HG02642 (cell line): Measurements from ENCODE around the gene NOTCH4.

ENCODE experiments used
- ATAC-seq: cut with Tn5 transposase; IDR thresholded peaks from one replicate; pipeline ENCODE4 v1.9.1; 2021; ENCODE audit warnings: mild to moderate bottlenecking; ENCODE audit not compliant: unreplicated experiment, poor library complexity

NOTCH4 gene

GRCh38 chr6:32147401-32148132 is 76.3 kb downstream of the NOTCH4 start:
- no peak for ATAC-seq

- no peak for ATAC-seq
Measured at GRCh38 chr6:32146687-32147086, 77.2 kb downstream of the NOTCH4 start.

GRCh38 chr6:32146287-32146686 is 77.6 kb downstream of the NOTCH4 start:
- ATAC-seq, result no peak
